Retinal pigment epithelial cell (primary cell): Measurements from ENCODE around the gene CNNM4.
"Not testable (repeated sequence)": the region's sequence is repeated elsewhere in the genome, so short reads cannot be mapped to it uniquely, and the experiment has no call there.

ENCODE experiments used
- DNase-seq: peaks from one replicate; pipeline ENCODE4 v3.0.0-alpha.2; 2010; ENCODE audit warnings: low read depth
- H3K4me3 ChIP-seq: 2 replicates; pipeline ENCODE4 v1.5.1; 2011; ENCODE audit warnings: mild to moderate bottlenecking, low read length, control low read depth, moderate library complexity
- CTCF ChIP-seq: conservative IDR thresholded peaks from 2 replicates; pipeline ENCODE4 v1.5.1; 2011; ENCODE audit warnings: low read depth, low read length, control low read depth, inconsistent platforms

The CNNM4 gene

GRCh38 chr2:96800061-96801004, 39.6 kb downstream of the CNNM4 start:
- no peak overlapping the region for H3K4me3 ChIP-seq
- TF ChIP-seq CTCF = no peak
- no peak for DNase-seq

GRCh38 chr2:96801005-96801785, 40.5 kb downstream of the CNNM4 start:
- DNase-seq = no peak
- peak; percentile 93 for TF ChIP-seq CTCF
- H3K4me3 ChIP-seq = no peak overlapping the region

- no peak for TF ChIP-seq CTCF
- DNase-seq = no peak
- H3K4me3 ChIP-seq = no peak overlapping the region
These were observed 41.3 kb downstream of the CNNM4 start for GRCh38 chr2:96801786-96802595.

- TF ChIP-seq CTCF = no peak
- no peak for DNase-seq
- no peak overlapping the region for H3K4me3 ChIP-seq
These were observed 42.0 kb downstream of the CNNM4 start for GRCh38 chr2:96802721-96803120.

- no peak overlapping the region for H3K4me3 ChIP-seq
- no peak for TF ChIP-seq CTCF
- no peak for DNase-seq
These were observed 44.3 kb downstream of the CNNM4 start for GRCh38 chr2:96804986-96805385.

GRCh38 chr2:96805946-96806345, 45.2 kb downstream of the CNNM4 start:
- DNase-seq, H3K4me3 ChIP-seq: not testable (repeated sequence)

- DNase-seq = no peak
These were observed 45.9 kb downstream of the CNNM4 start for GRCh38 chr2:96806468-96807126.

More at GRCh38 chr2:96806468-96807126, 45.9 kb downstream of the CNNM4 start:
- H3K4me3 ChIP-seq = no peak overlapping the region
- no peak for TF ChIP-seq CTCF
